Panc1 (cell line): ENCODE data around the gene B4GALT3. TPM values are rescaled to one million over a fixed set of nuclear protein-coding genes. Genes with fewer than 3 reads are reported as not detected.

ENCODE experiments used
- ATAC-seq: fragments of 200-7000 bp; cut with Tn5 transposase; 2 replicates; pipeline ENCODE4 v1.9.1; 2020; ENCODE audit warnings: mild to moderate bottlenecking, moderate library complexity
- BruUV-seq: library from RNA; stranded (reverse); fragments of 400-500 nt; replicated peaks from 2 replicates; lab custom pipeline; 2021; lab: Mats Ljungman, UMichigan
- CTCF ChIA-PET: fragments of 300-600 bp; sonication (Branson Sonifier 250); formaldehyde crosslinking; loops from one replicate; lab custom pipeline; 2022; ENCODE audit warnings: antibody characterized with exemption; lab: Charles Lee
- POLR2A ChIA-PET: fragments of 300-600 bp; sonication (Branson Sonifier 250); formaldehyde crosslinking; loops from one replicate; lab custom pipeline; 2022; ENCODE audit warnings: antibody characterized with exemption; lab: Charles Lee
- DNase-seq: peaks from one replicate; pipeline ENCODE4 v3.0.0-alpha.2; 2010; ENCODE audit warnings: low read depth, low spot score
- H3K27ac ChIP-seq: 2 replicates; pipeline ENCODE4 v1.5.1; 2011; ENCODE audit warnings: mild to moderate bottlenecking, low read length, inconsistent platforms
- H3K27me3 ChIP-seq: fragments of 200-500 bp; sonication (Bioruptor generic); 2 replicates; pipeline ENCODE4 v1.6.0; 2014; ENCODE audit warnings: low read length, inconsistent platforms; ENCODE audit not compliant: control insufficient read depth, insufficient read depth
- H3K36me3 ChIP-seq: fragments of 200-500 bp; sonication (Bioruptor generic); 2 replicates; pipeline ENCODE4 v1.5.1; 2014; ENCODE audit warnings: inconsistent platforms, mild to moderate bottlenecking, low read length, moderate library complexity; ENCODE audit not compliant: control insufficient read depth, insufficient read depth
- H3K4me1 ChIP-seq: 2 replicates; pipeline ENCODE4 v1.5.1; 2011; ENCODE audit warnings: inconsistent platforms, mild to moderate bottlenecking, low read length, moderate library complexity; ENCODE audit not compliant: control insufficient read depth, insufficient read depth
- H3K4me3 ChIP-seq, 2 experiments: 2 replicates each; pipeline ENCODE4 v1.5.1; 2011 to 2012; ENCODE audit warnings: low read depth in 2 of 2, low read length in 2 of 2, mild to moderate bottlenecking in 2 of 2, inconsistent platforms in 1 of 2, moderate library complexity in 1 of 2
- H3K9me3 ChIP-seq: fragments of 200-500 bp; sonication (Bioruptor generic); 2 replicates; pipeline ENCODE4 v1.5.1; 2014; ENCODE audit warnings: low read depth, mild to moderate bottlenecking, inconsistent platforms, low read length, moderate library complexity; ENCODE audit not compliant: control insufficient read depth, insufficient read depth
- CTCF ChIP-seq: fragments of 450-650 bp; IDR thresholded peaks from 2 replicates; pipeline ENCODE4 v1.5.1; 2017; ENCODE audit warnings: mild to moderate bottlenecking
- POLR2AphosphoS5 ChIP-seq: IDR thresholded peaks from 2 replicates; pipeline ENCODE4 v1.6.1; 2012; ENCODE audit warnings: mild to moderate bottlenecking, low read depth, low read length, moderate library complexity
- REST ChIP-seq, 2 experiments: IDR thresholded peaks; 2 replicates each; pipeline ENCODE4 v1.6.1; 2011 to 2012; ENCODE audit warnings: low read depth in 2 of 2, control low read depth in 1 of 2, low read length in 1 of 2, mild to moderate bottlenecking in 1 of 2, moderate library complexity in 1 of 2; ENCODE audit not compliant: insufficient read depth in 1 of 2
- SIN3A ChIP-seq: IDR thresholded peaks from 2 replicates; pipeline ENCODE4 v1.6.1; 2012; ENCODE audit warnings: low read depth, mild to moderate bottlenecking, low read length, moderate library complexity, borderline replicate concordance; ENCODE audit not compliant: insufficient read depth
- TCF7L2 ChIP-seq: IDR thresholded peaks from 2 replicates; pipeline ENCODE4 v1.6.1; 2011; ENCODE audit warnings: mild to moderate bottlenecking, low read depth, low read length, inconsistent platforms
- in situ Hi-C: cut with HindIII; loops from 2 replicates; pipeline ENCODE4 v1.10.0; 2016; ENCODE audit warnings: low sequenced_read_pairs, low pct_unique_long_range_greater_than_20kb
- intact Hi-C: fragments of 100-400 bp; cut with micrococcal nuclease; formaldehyde crosslinking; loops from one replicate; pipeline ENCODE4 v1.10.0; 2022; ENCODE audit not compliant: unreplicated experiment
- total RNA-seq: library from RNA; stranded (reverse); gene quantifications from one replicate; pipeline ENCODE4 v1.2.1, GENCODE V29; 2021; ENCODE audit not compliant: unreplicated experiment

B4GALT3 gene
- total RNA-seq, 1 experiment from 2014 or later = 28.6 TPM

- POLR2A ChIA-PET = interaction anchor here (0.5 to 0.7 kb wide), 2 partner anchors 18 to 36 kb away, joined by 3 to 6 read pairs; no protein-coding TSS in a partner anchor
- intact Hi-C loops (no loop called here), in situ Hi-C loops (no loop called here)
- TF ChIP-seq POLR2AphosphoS5 (no peak), REST (IDR thresholded peaks at IDR 0.05; ENCODE audit: insufficient read depth in 1 of 2, low read depth in 2 of 2, low read length in 1 of 2) (no peak), CTCF (no peak), TCF7L2 (no peak), SIN3A (no peak)
- Histone ChIP-seq H3K36me3 (peaks cover 16% of the 10 kb centered on the region), H3K4me3 (no peak overlapping the region), H3K4me1 (peaks cover 22% of the 10 kb centered on the region), H3K27ac (no peak overlapping the region; the same call in 1 of the 2 replicates), H3K9me3 (no peaks in the 10 kb centered on the region), H3K27me3 (no peaks in the 10 kb centered on the region)
- ATAC-seq (no peak), DNase-seq (no peak)
- CTCF ChIA-PET = no interaction called here
- no TSS peak for BruUV-seq
These were observed 19.4 kb downstream of the B4GALT3 start for GRCh38 chr1:161157867-161158266.

GRCh38 chr1:161153682-161154337, 23.5 kb downstream of the B4GALT3 start, which contains the start of gene UFC1:
Gene UFC1, plus strand, starts transcription at chr1:161153978. Its CDS starts 20 bp downstream, at chr1:161153998.
- BruUV-seq = TSS peak; percentile 96
- TF ChIP-seq TCF7L2 (no peak), POLR2AphosphoS5 (peak; percentile 94), SIN3A (peak; percentile 81; the same call in 1 of the 2 replicates)
- Histone ChIP-seq H3K9me3 (no peaks in the 10 kb centered on the region), H3K27me3 (no peaks in the 10 kb centered on the region), H3K4me1 (peaks cover 20% of the 10 kb centered on the region), H3K36me3 (peaks cover 12% of the 10 kb centered on the region), H3K4me3 (peak within 1 kb of the TSS; percentile 83 to 98), H3K27ac (peak within 1 kb of the TSS; percentile 99)
- peak; percentile 94 for ATAC-seq
- in situ Hi-C loops (no loop called here), intact Hi-C loops (no loop called here)
- CTCF ChIA-PET = interaction anchor here (0.6 kb wide), 1 partner anchor 59 kb away, joined by 4 read pairs; no protein-coding TSS in a partner anchor
- DNase-seq = peak; percentile 85
- POLR2A ChIA-PET = interaction anchor here (0.9 to 2.1 kb wide), 4 partner anchors 12 to 36 kb away, joined by 3 to 5 read pairs (median 4); partner anchors contain the start of genes B4GALT3, NIT1, PFDN2 and PPOX
